GM12878 (cell line): ENCODE results near the gene TRIM38. TPM values are rescaled to one million over a fixed set of nuclear protein-coding genes. Genes with fewer than 3 reads are reported as not detected.

ENCODE experiments used
- BACH1 ChIP-seq: fragments of 450-650 bp; IDR thresholded peaks from 2 replicates; pipeline ENCODE4 v1.6.1; 2017; ENCODE audit warnings: mild to moderate bottlenecking, borderline replicate concordance
- BCL3 ChIP-seq: IDR thresholded peaks from 2 replicates; pipeline ENCODE4 v1.6.1; 2011; ENCODE audit warnings: borderline replicate concordance, low read depth, mild to moderate bottlenecking, moderate library complexity, low read length; ENCODE audit not compliant: insufficient read depth, poor library complexity, severe bottlenecking
- BCLAF1 ChIP-seq: fragments of 450-650 bp; IDR thresholded peaks from 2 replicates; pipeline ENCODE4 v1.6.1; 2017; ENCODE audit warnings: antibody characterized with exemption, mild to moderate bottlenecking, moderate library complexity
- CBX5 ChIP-seq: sonication (generic); IDR thresholded peaks from 2 replicates; pipeline ENCODE4 v1.6.1; 2016; ENCODE audit warnings: low read depth, moderate library complexity, mild to moderate bottlenecking, inconsistent platforms
- E2F8 ChIP-seq: fragments of 450-650 bp; IDR thresholded peaks from 2 replicates; pipeline ENCODE4 v1.6.1; 2018; ENCODE audit warnings: mild to moderate bottlenecking, low read depth, moderate library complexity; ENCODE audit not compliant: partially characterized antibody
- E4F1 ChIP-seq: fragments of 450-650 bp; IDR thresholded peaks from 2 replicates; pipeline ENCODE4 v1.6.1; 2018; ENCODE audit warnings: borderline replicate concordance, mild to moderate bottlenecking; ENCODE audit not compliant: partially characterized antibody
- HCFC1 ChIP-seq: fragments of 150-350 bp; IDR thresholded peaks from 2 replicates; pipeline ENCODE4 v1.6.1; 2014; ENCODE audit warnings: low read length
- PBX3 ChIP-seq: IDR thresholded peaks from 2 replicates; pipeline ENCODE4 v1.6.1; 2011; ENCODE audit warnings: mild to moderate bottlenecking, low read depth, low read length, moderate library complexity; ENCODE audit not compliant: insufficient replicate concordance
- POLR2A ChIP-seq: IDR thresholded peaks from 2 replicates; pipeline ENCODE4 v1.6.1; 2011; ENCODE audit warnings: low read depth, mild to moderate bottlenecking, low read length
- STAT1 ChIP-seq: fragments of 450-650 bp; conservative IDR thresholded peaks from 2 replicates; pipeline ENCODE4 v1.6.1; 2014; ENCODE audit warnings: antibody characterized with exemption, mild to moderate bottlenecking
- ZBTB4 ChIP-seq: fragments of 450-650 bp; formaldehyde crosslinking; IDR thresholded peaks from 2 replicates; pipeline ENCODE4 v1.4.0; 2022; ENCODE audit warnings: mild to moderate bottlenecking, moderate library complexity
- ZSCAN29 ChIP-seq: fragments of 450-650 bp; IDR thresholded peaks from 2 replicates; pipeline ENCODE4 v1.6.1; 2017; ENCODE audit warnings: mild to moderate bottlenecking, moderate library complexity
- polyA plus RNA-seq, 11 experiments: library from polyadenylated mRNA; depleted of rRNA in 4 of 11; unstranded in 6 of 11; stranded (reverse) in 5 of 11; fragments of >200 nt; fragmentation: Nextera tagmentation in 4 of 11; fragmentation: Illumina TruSeq in 1 of 11; extraction: Ambion mirVana in 4 of 11; extraction: Trizol in 1 of 11; gene quantifications; 1 replicate in 1 of 11; 2 replicates in 10 of 11; pipeline versions ENCODE4 v1.2.1 to v1.2.3, GENCODE V29; 2011 to 2016; ENCODE audit warnings: inconsistent platforms in 2 of 11, missing spikeins in 2 of 11, low read depth in 1 of 11
- total RNA-seq, 4 experiments: library from RNA; depleted of rRNA in 3 of 4; stranded (reverse); fragments of >200 nt in 3 of 4; fragmentation: Illumina TruSeq in 1 of 4; extraction: Trizol in 1 of 4; gene quantifications; 2 replicates each; pipeline versions ENCODE4 v1.2.1 to v1.2.3, GENCODE V29; 2013 to 2021

The TRIM38 gene
- total and polyA plus RNA-seq, 10 of the 15 experiments (the other 5 are each of a cell fraction or from before 2014, with no cell fraction given): 4.5 to 14.7 (median 11.1) TPM

GRCh38 chr6:25992413-25993340 is 30.1 kb downstream of the TRIM38 start (continued):
- no peak for TF ChIP-seq PBX3
- peak; percentile 93 for TF ChIP-seq POLR2A
- peak; percentile 44; the same call in 1 of the 2 replicates for TF ChIP-seq HCFC1
- peak; percentile 93 for TF ChIP-seq BCL3
- TF ChIP-seq CBX5: peak; percentile 76; the same call in 1 of the 2 replicates
- TF ChIP-seq STAT1: peak; percentile 88
- TF ChIP-seq E2F8: peak; percentile 45
- TF ChIP-seq E4F1: no peak
- TF ChIP-seq ZSCAN29: no peak; the same call in 1 of the 2 replicates
- no peak for TF ChIP-seq ZBTB4 (CRISPR knock-in tag)
- TF ChIP-seq BACH1: peak; percentile 81
- no peak for TF ChIP-seq BCLAF1
